ENCODE results near the gene ACACA.

ACACA gene

DNA sequence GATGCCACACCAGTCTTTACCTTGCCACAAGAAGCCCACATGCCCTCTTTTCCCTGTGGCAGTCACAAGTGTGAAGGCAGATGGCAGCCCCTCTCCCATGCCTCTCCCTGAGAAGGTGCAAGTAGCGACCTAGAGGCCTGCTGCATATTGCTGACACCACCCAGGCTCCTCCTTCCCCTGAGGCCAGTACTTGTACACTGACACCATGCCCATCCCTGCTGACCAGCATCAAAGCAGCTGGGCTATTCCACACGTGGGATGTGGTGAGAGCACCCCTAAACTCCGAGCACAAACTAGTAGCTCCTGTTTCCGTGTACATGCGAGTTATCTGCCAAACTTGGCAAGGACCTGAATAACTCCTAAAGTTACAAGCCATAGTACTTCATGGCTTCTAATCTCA is 308.5 kb downstream of the ACACA start:
- TF ChIP-seq, protein P1, sequence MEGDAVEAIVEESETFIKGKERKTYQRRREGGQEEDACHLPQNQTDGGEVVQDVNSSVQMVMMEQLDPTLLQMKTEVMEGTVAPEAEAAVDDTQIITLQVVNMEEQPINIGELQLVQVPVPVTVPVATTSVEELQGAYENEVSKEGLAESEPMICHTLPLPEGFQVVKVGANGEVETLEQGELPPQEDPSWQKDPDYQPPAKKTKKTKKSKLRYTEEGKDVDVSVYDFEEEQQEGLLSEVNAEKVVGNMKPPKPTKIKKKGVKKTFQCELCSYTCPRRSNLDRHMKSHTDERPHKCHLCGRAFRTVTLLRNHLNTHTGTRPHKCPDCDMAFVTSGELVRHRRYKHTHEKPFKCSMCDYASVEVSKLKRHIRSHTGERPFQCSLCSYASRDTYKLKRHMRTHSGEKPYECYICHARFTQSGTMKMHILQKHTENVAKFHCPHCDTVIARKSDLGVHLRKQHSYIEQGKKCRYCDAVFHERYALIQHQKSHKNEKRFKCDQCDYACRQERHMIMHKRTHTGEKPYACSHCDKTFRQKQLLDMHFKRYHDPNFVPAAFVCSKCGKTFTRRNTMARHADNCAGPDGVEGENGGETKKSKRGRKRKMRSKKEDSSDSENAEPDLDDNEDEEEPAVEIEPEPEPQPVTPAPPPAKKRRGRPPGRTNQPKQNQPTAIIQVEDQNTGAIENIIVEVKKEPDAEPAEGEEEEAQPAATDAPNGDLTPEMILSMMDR (IDR thresholded peaks at IDR 0.05; ENCODE audit: low read depth, low read length, poor library complexity, severe bottlenecking) = no peak
- no peak for TF ChIP-seq EZH2phosphoT487 (IDR thresholded peaks at IDR 0.05; ENCODE audit: borderline replicate concordance, low read length)
- Histone ChIP-seq H3K4me2 (ENCODE audit: low read length) (no peak overlapping the region), H3K9me2 (replicated peaks; ENCODE audit: control insufficient read depth, low read length) (no peaks in the 10 kb centered on the region), H3K79me2 (ENCODE audit: control insufficient read depth, low read length) (no peaks in the 10 kb centered on the region), H3K36me3 (ENCODE audit: control insufficient read depth, low read length) (peaks cover 77% of the 10 kb centered on the region), H3K4me1 (ENCODE audit: control insufficient read depth, low read length) (no peaks in the 10 kb centered on the region), H3K4me3 (ENCODE audit: low read length) (no peak overlapping the region), H3F3A (ENCODE audit: control insufficient read depth, insufficient read depth) (no peaks in the 10 kb centered on the region), H3K27ac (ENCODE audit: low read depth, low read length) (no peak overlapping the region), H4K20me1 (ENCODE audit: control insufficient read depth, insufficient read depth, low read depth, low read length) (no peaks in the 10 kb centered on the region), H3K9me3 (ENCODE audit: control insufficient read depth, insufficient read depth, low read length) (no peaks in the 10 kb centered on the region), H3K27me3 (ENCODE audit: control insufficient read depth, low read length) (no peaks in the 10 kb centered on the region)

DNA sequence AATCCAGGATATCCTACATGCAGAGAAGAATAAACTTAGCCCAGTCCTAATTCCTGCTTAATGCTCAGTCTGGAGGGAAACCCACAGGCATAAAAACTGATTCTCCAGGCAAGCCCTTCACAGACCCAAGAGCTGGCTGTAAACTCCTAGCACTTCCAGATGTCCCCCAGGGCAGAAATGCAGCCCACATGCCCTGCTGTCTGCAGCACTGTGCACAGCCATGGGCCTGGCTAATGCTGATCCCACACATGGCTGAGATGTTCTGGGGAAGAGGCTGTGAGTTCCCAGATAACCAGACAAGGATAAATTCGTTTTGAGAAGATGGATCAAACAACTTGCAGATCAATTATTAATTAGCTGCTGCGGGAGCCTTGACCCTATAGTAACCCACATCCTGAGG is 309.5 kb downstream of the ACACA start:
- H4K20me1 ChIP-seq (ENCODE audit: control insufficient read depth, insufficient read depth, low read depth, low read length) = no peaks in the 10 kb centered on the region
- H3K9me3 ChIP-seq (ENCODE audit: control insufficient read depth, insufficient read depth, low read length) = no peaks in the 10 kb centered on the region
- H3K36me3 ChIP-seq (ENCODE audit: control insufficient read depth, low read length) = peaks cover 80% of the 10 kb centered on the region
- no peaks in the 10 kb centered on the region for H3F3A ChIP-seq (ENCODE audit: control insufficient read depth, insufficient read depth)
- no peak overlapping the region for H3K27ac ChIP-seq (ENCODE audit: low read depth, low read length)
- no peaks in the 10 kb centered on the region for H3K27me3 ChIP-seq (ENCODE audit: control insufficient read depth, low read length)
- TF ChIP-seq, protein P1 (IDR thresholded peaks at IDR 0.05; ENCODE audit: low read depth, low read length, poor library complexity, severe bottlenecking) = no peak
- no peak for TF ChIP-seq EZH2phosphoT487 (IDR thresholded peaks at IDR 0.05; ENCODE audit: borderline replicate concordance, low read length)
- H3K79me2 ChIP-seq (ENCODE audit: control insufficient read depth, low read length) = no peaks in the 10 kb centered on the region
- H3K4me1 ChIP-seq (ENCODE audit: control insufficient read depth, low read length) = no peaks in the 10 kb centered on the region
- H3K4me3 ChIP-seq (ENCODE audit: low read length) = no peak overlapping the region
- no peaks in the 10 kb centered on the region for H3K9me2 ChIP-seq (replicated peaks; ENCODE audit: control insufficient read depth, low read length)
- no peak overlapping the region for H3K4me2 ChIP-seq (ENCODE audit: low read length)

DNA sequence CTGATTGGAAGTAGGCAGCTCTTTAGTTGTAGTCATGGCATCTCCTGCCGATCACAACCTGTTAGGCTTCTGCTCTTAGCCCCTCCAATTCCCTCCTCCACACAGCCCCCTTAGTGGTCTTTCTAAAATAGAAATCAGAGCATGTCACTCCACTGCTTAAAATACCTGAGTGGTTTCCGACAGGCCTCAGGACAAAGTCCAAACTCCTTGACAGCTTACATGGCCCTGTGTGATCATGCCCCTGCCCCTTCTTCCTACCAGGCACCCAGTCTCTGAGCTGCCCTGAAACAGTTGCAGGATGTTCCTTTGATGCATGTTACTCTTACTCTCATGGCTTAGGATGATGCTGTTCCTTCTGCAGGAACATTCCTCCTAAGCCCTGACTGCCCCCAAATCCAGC is 310.6 kb downstream of the ACACA start:
- TF ChIP-seq EZH2phosphoT487 (IDR thresholded peaks at IDR 0.05; ENCODE audit: borderline replicate concordance, low read length) = no peak
- TF ChIP-seq, protein P1 (IDR thresholded peaks at IDR 0.05; ENCODE audit: low read depth, low read length, poor library complexity, severe bottlenecking) = no peak
- H4K20me1 ChIP-seq (ENCODE audit: control insufficient read depth, insufficient read depth, low read depth, low read length) = no peaks in the 10 kb centered on the region
- no peak overlapping the region for H3K4me2 ChIP-seq (ENCODE audit: low read length)
- H3K27ac ChIP-seq (ENCODE audit: low read depth, low read length) = no peak overlapping the region
- H3K4me3 ChIP-seq (ENCODE audit: low read length) = no peak overlapping the region
- no peaks in the 10 kb centered on the region for H3F3A ChIP-seq (ENCODE audit: control insufficient read depth, insufficient read depth)
- H3K9me3 ChIP-seq (ENCODE audit: control insufficient read depth, insufficient read depth, low read length) = no peaks in the 10 kb centered on the region
- H3K79me2 ChIP-seq (ENCODE audit: control insufficient read depth, low read length) = no peaks in the 10 kb centered on the region
- peaks cover 81% of the 10 kb centered on the region for H3K36me3 ChIP-seq (ENCODE audit: control insufficient read depth, low read length)
- no peaks in the 10 kb centered on the region for H3K4me1 ChIP-seq (ENCODE audit: control insufficient read depth, low read length)
- no peaks in the 10 kb centered on the region for H3K9me2 ChIP-seq (replicated peaks; ENCODE audit: control insufficient read depth, low read length)
- no peaks in the 10 kb centered on the region for H3K27me3 ChIP-seq (ENCODE audit: control insufficient read depth, low read length)

DNA sequence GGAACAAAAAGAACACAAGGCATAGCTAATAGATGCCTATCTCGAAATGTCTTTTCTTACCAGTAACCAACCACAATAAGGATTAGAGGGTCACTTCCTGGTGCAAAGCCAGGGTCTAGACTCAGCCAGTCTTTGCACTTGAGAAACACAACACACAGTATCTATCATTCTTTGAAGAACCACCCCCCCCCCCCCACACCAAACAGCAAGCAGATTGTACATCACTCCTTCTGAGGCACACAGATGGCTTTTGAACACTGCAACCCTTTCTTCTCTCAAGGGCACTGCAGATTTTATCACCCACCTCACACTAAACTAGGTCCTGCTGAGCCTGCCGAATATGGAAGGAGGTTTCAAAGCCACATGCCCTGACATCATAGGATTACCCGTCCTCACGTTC is 312.2 kb downstream of the ACACA start:
- Histone ChIP-seq H3K9me3 (ENCODE audit: control insufficient read depth, insufficient read depth, low read length) (no peaks in the 10 kb centered on the region), H3K4me1 (ENCODE audit: control insufficient read depth, low read length) (no peaks in the 10 kb centered on the region), H4K20me1 (ENCODE audit: control insufficient read depth, insufficient read depth, low read depth, low read length) (no peaks in the 10 kb centered on the region), H3K36me3 (ENCODE audit: control insufficient read depth, low read length) (peaks cover 90% of the 10 kb centered on the region), H3K4me3 (ENCODE audit: low read length) (no peak overlapping the region), H3K9me2 (replicated peaks; ENCODE audit: control insufficient read depth, low read length) (no peaks in the 10 kb centered on the region), H3K79me2 (ENCODE audit: control insufficient read depth, low read length) (no peaks in the 10 kb centered on the region), H3K4me2 (ENCODE audit: low read length) (no peak overlapping the region), H3K27ac (ENCODE audit: low read depth, low read length) (no peak overlapping the region), H3F3A (ENCODE audit: control insufficient read depth, insufficient read depth) (no peaks in the 10 kb centered on the region), H3K27me3 (ENCODE audit: control insufficient read depth, low read length) (no peaks in the 10 kb centered on the region)
- TF ChIP-seq, protein P1 (IDR thresholded peaks at IDR 0.05; ENCODE audit: low read depth, low read length, poor library complexity, severe bottlenecking) = no peak
- no peak for TF ChIP-seq EZH2phosphoT487 (IDR thresholded peaks at IDR 0.05; ENCODE audit: borderline replicate concordance, low read length)

All from DOHH2 (cell line).